Left ventricle myocardium inferior (tissue), 1 donor: ENCODE data around the gene CALML6. TPM values are rescaled to one million over a fixed set of nuclear protein-coding genes. Genes with fewer than 3 reads are reported as not detected.

Experiments used
- DNase-seq: peaks from one replicate; pipeline ENCODE4 v3.0.0-alpha.2; 2020
- H3K27ac ChIP-seq: fragments of 200-600 bp; replicated peaks from 2 replicates; pipeline ENCODE4 v1.8.0; 2021
- H3K27me3 ChIP-seq: fragments of 200-600 bp; 2 replicates; pipeline ENCODE4 v1.8.0; 2021; ENCODE audit warnings: low read depth
- H3K36me3 ChIP-seq: fragments of 200-600 bp; 2 replicates; pipeline ENCODE4 v1.8.0; 2021
- H3K4me1 ChIP-seq: fragments of 200-600 bp; 2 replicates; pipeline ENCODE4 v1.8.0; 2021
- H3K4me3 ChIP-seq: fragments of 200-600 bp; 2 replicates; pipeline ENCODE4 v1.8.0; 2021; ENCODE audit warnings: mild to moderate bottlenecking, moderate library complexity
- H3K9me3 ChIP-seq: fragments of 200-600 bp; replicated peaks from 2 replicates; pipeline ENCODE4 v1.8.0; 2021
- CTCF ChIP-seq: fragments of 200-600 bp; IDR thresholded peaks from 2 replicates; pipeline ENCODE4 v1.8.0; 2021; ENCODE audit warnings: antibody characterized with exemption, mild to moderate bottlenecking, borderline replicate concordance
- intact Hi-C: fragments of 100-400 bp; cut with micrococcal nuclease; formaldehyde crosslinking; loops from one replicate; pipeline ENCODE4 v1.11.0; 2022
- total RNA-seq: library from RNA; stranded (reverse); fragmentation: NEBNext Ultra II Directional; extraction: Animal tissue kit (Norgen Biotek cat#: 25700); gene quantifications from one replicate; pipeline ENCODE4 v1.2.1, GENCODE V29; 2021
- donor health status: DM: no; HTN: yes; CAD: no; lungs with severe emphysema.

Gene CALML6
- total RNA-seq, 1 donor from 2014 or later = not detected

- TF ChIP-seq CTCF = no peak
- Histone ChIP-seq H3K27ac (peak overlapping the region; percentile 70), H3K36me3 (no peaks in the 10 kb centered on the region), H3K4me3 (no peak overlapping the region), H3K27me3 (no peaks in the 10 kb centered on the region), H3K4me1 (peaks cover 59% of the 10 kb centered on the region), H3K9me3 (no peaks in the 10 kb centered on the region)
- DNase-seq = no peak
- intact Hi-C loops = no loop called here
These were observed 21.6 kb upstream of the CALML6 start for GRCh38 chr1:1893291-1893985.

DNA sequence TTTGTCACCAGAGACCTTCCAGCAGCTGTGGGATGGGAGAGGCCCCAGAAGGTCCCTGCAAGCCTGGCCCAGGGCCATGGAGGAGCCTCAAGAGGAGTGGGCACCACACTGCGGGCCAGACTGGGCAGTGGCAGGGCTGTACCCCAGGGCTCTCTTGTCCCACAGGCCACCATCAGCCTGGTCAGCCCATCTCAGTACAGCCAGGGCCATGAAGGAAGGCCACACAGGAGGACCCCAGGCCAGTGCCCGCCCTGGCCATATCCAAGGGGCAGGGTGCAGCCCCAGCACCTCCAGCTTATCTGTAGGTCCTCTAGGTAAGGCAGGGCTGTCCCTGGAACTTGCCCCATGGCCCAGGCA is 21.1 kb upstream of the CALML6 start:
- no peaks in the 10 kb centered on the region for H3K36me3 ChIP-seq
- no peak for DNase-seq
- no peaks in the 10 kb centered on the region for H3K9me3 ChIP-seq
- TF ChIP-seq CTCF = no peak
- H3K27me3 ChIP-seq = no peaks in the 10 kb centered on the region
- H3K27ac ChIP-seq = peak overlapping the region; percentile 70
- H3K4me1 ChIP-seq = peaks cover 53% of the 10 kb centered on the region
- no peak overlapping the region for H3K4me3 ChIP-seq
- intact Hi-C loops = no loop called here

DNA sequence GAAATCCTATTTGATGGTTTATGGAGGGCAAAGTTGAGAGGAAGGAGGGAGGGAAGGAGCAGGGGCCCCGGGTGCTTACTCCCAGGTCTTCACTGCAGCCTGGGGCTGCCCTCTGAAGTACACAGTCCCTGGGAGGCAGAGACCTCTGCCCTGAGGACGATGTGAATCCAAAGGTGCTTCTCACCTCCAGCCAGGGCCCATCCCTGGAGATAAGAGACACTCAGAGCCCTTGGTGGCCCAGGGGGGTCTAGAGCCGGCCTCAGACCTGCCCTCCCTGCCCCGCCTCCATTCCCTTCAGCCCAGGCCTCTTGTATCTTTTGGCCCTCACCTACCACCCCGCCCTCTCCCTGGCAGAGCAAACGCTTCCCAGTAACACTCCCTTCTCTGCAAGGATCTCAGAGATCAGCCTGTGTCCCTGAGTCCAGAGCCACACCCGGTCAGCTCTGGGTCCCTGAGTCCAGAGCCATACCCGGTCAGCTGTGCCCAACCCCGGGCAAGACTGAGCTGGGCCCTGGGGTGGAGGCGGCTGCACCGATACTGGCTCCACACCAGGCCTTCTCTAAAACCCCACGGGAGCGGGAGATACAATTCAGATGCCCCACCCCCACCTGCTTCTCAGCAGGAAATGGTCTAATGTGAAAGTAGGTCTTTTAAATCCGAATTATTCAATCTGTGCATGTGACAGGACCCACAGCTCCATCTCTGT is 20.6 kb upstream of the CALML6 start:
- Histone ChIP-seq H3K27ac (peak overlapping the region; percentile 70), H3K36me3 (no peaks in the 10 kb centered on the region), H3K4me1 (peaks cover 48% of the 10 kb centered on the region), H3K9me3 (no peaks in the 10 kb centered on the region), H3K27me3 (no peaks in the 10 kb centered on the region), H3K4me3 (peak overlapping the region; percentile 37)
- DNase-seq = peak; percentile 56
- TF ChIP-seq CTCF = no peak
- intact Hi-C loops = no loop called here

GRCh38 chr1:1895060-1895418 is 20.0 kb upstream of the CALML6 start:
- H3K9me3 ChIP-seq = no peaks in the 10 kb centered on the region
- H3K4me3 ChIP-seq = peak overlapping the region; percentile 37
- no peaks in the 10 kb centered on the region for H3K36me3 ChIP-seq
- peaks cover 43% of the 10 kb centered on the region for H3K4me1 ChIP-seq
- H3K27me3 ChIP-seq = no peaks in the 10 kb centered on the region
- H3K27ac ChIP-seq = peak overlapping the region; percentile 70
- intact Hi-C loops = no loop called here
- no peak for DNase-seq
- no peak for TF ChIP-seq CTCF

- Histone ChIP-seq H3K36me3 (no peaks in the 10 kb centered on the region), H3K9me3 (no peaks in the 10 kb centered on the region), H3K27ac (no peak overlapping the region), H3K4me1 (peaks cover 41% of the 10 kb centered on the region), H3K4me3 (no peak overlapping the region), H3K27me3 (no peaks in the 10 kb centered on the region)
- intact Hi-C loops = no loop called here
- no peak for TF ChIP-seq CTCF
- DNase-seq = no peak
These were observed 19.4 kb upstream of the CALML6 start for GRCh38 chr1:1895456-1896336.
